Bronchial epithelial cell (primary cell): ENCODE measurements around the gene GSN. TPM values are rescaled to one million over a fixed set of nuclear protein-coding genes. Genes with fewer than 3 reads are reported as not detected.

Source experiments
- DNase-seq: peaks from one replicate; pipeline ENCODE4 v3.0.0-alpha.2; 2010; ENCODE audit warnings: low read depth
- FAIRE-seq: peaks from 2 replicates; lab custom pipeline; 2011; peaks lifted over from hg19 to GRCh38; lab: Jason Lieb, UNC
- H3K27me3 ChIP-seq: 2 replicates; pipeline ENCODE4 v1.5.1; 2011; ENCODE audit warnings: low read length; ENCODE audit not compliant: control insufficient read depth, insufficient read depth
- H3K36me3 ChIP-seq: 2 replicates; pipeline ENCODE4 v1.5.1; 2011; ENCODE audit warnings: low read length; ENCODE audit not compliant: control insufficient read depth, insufficient read depth
- H3K4me3 ChIP-seq: 2 replicates; pipeline ENCODE4 v1.5.1; 2011; ENCODE audit warnings: mild to moderate bottlenecking, low read depth, low read length, control low read depth
- total RNA-seq: library from RNA; depleted of rRNA; stranded (reverse); fragments of >200 nt; gene quantifications from 2 replicates; pipeline ENCODE4 v1.2.1, GENCODE V29; 2014
- TF ChIP-seq, protein P1 (sequence below): IDR thresholded peaks from 2 replicates; pipeline ENCODE4 v1.5.1; 2011; ENCODE audit warnings: mild to moderate bottlenecking, moderate library complexity, low read length, control low read depth, inconsistent platforms; ENCODE audit not compliant: insufficient read depth, severe bottlenecking

GSN gene
- total RNA-seq, 1 donor from 2014 or later: 420 TPM

DNA sequence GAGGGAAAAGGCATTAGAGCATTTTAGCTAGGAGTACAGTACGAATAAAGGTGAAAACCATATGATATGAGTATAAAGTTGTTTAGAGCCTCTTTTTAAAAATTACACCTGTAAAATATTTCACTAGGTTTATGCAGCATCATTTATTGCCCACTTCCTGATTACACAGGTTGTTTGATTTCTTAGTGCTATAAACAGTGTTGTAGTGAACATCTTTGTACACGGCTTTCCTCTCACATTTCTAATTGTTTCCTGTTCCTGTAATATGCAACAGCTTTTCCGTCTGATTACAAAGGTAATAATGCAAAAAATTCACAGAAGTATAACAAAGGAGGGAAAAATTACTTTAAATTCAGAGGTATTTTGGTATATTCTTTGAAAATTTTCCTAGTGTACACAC lies 89.0 kb downstream of the GSN start:
- no peak for DNase-seq
- Histone ChIP-seq H3K4me3 (no peak overlapping the region), H3K27me3 (no peaks in the 10 kb centered on the region), H3K36me3 (peaks cover 18% of the 10 kb centered on the region)
- TF ChIP-seq, protein P1, sequence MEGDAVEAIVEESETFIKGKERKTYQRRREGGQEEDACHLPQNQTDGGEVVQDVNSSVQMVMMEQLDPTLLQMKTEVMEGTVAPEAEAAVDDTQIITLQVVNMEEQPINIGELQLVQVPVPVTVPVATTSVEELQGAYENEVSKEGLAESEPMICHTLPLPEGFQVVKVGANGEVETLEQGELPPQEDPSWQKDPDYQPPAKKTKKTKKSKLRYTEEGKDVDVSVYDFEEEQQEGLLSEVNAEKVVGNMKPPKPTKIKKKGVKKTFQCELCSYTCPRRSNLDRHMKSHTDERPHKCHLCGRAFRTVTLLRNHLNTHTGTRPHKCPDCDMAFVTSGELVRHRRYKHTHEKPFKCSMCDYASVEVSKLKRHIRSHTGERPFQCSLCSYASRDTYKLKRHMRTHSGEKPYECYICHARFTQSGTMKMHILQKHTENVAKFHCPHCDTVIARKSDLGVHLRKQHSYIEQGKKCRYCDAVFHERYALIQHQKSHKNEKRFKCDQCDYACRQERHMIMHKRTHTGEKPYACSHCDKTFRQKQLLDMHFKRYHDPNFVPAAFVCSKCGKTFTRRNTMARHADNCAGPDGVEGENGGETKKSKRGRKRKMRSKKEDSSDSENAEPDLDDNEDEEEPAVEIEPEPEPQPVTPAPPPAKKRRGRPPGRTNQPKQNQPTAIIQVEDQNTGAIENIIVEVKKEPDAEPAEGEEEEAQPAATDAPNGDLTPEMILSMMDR: no peak
- FAIRE-seq: no peak

DNA sequence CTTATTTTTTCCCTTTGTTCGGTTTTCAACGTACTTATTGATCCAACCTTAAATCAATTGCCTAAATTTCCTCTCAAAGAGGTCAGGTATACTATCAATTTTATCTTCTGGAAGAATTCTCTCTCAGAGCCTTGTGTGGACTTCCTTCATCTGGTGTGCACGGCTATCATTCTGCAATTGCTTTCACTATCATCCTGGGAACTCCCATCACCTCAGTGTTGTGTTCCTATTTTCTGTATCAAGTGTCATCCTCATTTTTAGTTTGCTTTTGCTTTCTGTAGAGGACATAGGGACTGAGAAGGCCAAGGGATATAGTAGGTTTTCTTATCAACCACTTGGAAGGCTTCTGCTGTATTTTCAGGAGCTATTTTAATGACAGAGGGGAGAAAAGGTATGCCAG lies 90.8 kb downstream of the GSN start:
- no peak for FAIRE-seq
- Histone ChIP-seq H3K27me3 (no peaks in the 10 kb centered on the region), H3K4me3 (no peak overlapping the region), H3K36me3 (peaks cover 10% of the 10 kb centered on the region)
- TF ChIP-seq, protein P1: no peak
- no peak for DNase-seq

DNA sequence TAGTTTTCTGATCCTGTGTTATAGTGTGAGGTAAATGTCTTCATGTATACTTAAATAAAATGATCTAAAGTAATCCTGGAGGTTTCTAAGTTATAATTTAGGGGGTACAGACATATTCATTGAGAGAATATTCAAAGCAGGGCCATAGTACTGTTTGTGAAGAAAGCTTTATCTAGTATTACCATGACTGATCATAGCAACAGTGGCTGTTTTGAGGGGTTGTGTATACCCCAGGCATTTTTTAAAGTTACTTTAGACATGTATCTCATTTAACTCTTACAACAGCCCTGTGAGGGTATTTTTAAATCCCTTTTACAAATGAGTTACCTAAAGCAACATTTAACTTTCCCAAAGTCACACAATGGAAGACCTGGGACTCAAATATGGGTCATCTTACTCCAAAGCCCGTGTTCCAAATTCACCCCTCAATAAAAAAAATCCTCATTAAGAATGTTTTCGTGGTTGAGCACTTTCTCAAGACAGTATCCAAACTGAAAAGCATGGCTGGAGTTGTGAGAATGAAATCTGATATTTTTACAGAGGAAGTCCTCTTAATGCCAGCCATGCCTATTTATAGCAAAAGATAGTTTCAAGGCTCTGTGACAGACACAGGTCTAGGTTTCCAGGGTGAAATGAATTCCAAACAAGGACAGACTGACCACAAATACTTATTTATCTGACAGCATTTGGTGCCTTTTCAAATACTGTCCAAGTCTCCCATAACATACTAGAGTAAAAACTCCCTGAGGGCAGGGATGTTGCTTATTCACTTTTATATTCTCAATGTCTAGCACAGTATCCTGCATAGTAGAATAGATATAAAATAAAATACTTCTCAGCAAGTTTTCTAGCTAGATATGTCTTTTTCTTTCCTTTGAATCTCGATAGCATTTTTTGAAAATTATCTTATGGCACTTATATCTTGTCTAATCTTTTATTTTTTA lies 91.7 kb downstream of the GSN start:
- Histone ChIP-seq H3K36me3 (peaks cover 5% of the 10 kb centered on the region), H3K27me3 (no peaks in the 10 kb centered on the region), H3K4me3 (no peak overlapping the region)
- FAIRE-seq (no peak), DNase-seq (no peak)
- TF ChIP-seq, protein P1: no peak

- TF ChIP-seq, protein P1: no peak
- DNase-seq (peak; percentile 73), FAIRE-seq (no peak)
- Histone ChIP-seq H3K36me3 (peaks cover 5% of the 10 kb centered on the region), H3K4me3 (no peak overlapping the region), H3K27me3 (no peaks in the 10 kb centered on the region)
These were observed 92.8 kb downstream of the GSN start for GRCh38 chr9:121360601-121361374.

DNA sequence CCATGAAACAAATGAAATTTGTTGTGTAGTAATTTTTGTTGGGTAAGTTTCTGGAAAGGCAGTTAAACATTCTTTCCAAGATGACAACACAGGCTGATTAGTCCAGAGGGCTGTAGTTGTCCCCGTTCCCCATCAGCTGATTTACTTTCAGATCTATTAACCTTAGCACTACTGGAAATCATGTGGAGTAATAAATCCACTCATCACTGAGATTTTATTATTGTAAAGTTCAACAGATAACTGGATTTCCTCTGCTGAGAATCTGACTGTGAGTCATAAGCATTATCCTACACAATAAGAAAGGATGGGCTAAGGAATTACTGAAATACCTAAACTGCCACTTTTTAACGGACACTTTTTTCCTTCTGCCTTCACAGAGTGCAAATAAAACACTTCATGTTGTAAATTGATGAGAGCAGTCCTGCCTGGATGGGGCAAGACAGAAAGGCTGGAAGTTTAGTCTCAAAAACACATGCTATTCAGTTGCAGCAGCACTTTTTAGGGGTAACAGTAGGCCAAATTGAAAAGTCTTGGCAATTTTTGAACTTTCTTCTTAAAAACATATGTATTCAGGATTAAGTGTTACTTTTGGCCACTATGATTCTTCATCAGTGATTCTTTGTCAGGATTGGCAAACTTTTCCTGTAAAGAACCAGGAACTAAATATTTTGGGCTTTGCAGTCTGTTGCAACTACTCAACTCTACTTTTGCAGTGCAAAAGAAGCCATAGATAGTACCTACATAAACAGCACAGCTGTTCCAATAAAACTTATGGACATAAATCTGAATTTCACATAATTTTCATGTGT lies 95.1 kb downstream of the GSN start:
- Histone ChIP-seq H3K27me3 (no peaks in the 10 kb centered on the region), H3K4me3 (no peak overlapping the region), H3K36me3 (peaks cover 8% of the 10 kb centered on the region)
- DNase-seq (peak; percentile 43), FAIRE-seq (no peak)
- TF ChIP-seq, protein P1: no peak
